Measurements from ENCODE around the gene SLPI. TPM values are rescaled to one million over a fixed set of nuclear protein-coding genes. Genes with fewer than 3 reads are reported as not detected.

The SLPI gene
- total and polyA plus RNA-seq, 2 experiments from 2014 or later: not detected

DNA sequence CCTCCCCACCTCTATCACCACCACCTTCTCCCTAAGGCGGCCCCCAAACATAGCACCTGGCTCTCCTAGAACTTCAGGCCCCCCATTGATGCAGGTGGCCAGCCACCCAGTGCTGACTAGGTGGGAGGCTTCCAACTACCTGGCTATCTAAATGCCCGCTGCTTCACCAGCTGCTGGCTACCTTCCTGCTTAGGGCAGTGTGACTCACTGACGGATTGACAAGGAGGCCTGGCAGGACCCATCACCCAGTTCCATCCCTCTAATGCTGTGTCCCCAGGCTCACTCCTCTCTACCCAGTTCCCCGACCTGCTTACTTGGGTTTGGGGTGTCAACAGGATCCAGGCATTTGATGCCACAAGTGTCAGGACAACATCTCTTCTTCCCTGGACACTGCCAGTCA lies 1.1 kb downstream of the SLPI start (continued):
- TF ChIP-seq ZNF331 (CRISPR knock-in tag; IDR thresholded peaks at IDR 0.05; ENCODE audit: low read depth) (no peak), EZH2phosphoT487 (IDR thresholded peaks at IDR 0.05; ENCODE audit: unreplicated experiment) (no peak), NANOG (IDR thresholded peaks at IDR 0.05; ENCODE audit: borderline replicate concordance) (no peak), EZH2 (IDR thresholded peaks at IDR 0.05; ENCODE audit: low read depth, unreplicated experiment) (no peak), POLR2AphosphoS5 (IDR thresholded peaks at IDR 0.05; ENCODE audit: low read depth) (no peak)
- TF ChIP-seq, protein P1, sequence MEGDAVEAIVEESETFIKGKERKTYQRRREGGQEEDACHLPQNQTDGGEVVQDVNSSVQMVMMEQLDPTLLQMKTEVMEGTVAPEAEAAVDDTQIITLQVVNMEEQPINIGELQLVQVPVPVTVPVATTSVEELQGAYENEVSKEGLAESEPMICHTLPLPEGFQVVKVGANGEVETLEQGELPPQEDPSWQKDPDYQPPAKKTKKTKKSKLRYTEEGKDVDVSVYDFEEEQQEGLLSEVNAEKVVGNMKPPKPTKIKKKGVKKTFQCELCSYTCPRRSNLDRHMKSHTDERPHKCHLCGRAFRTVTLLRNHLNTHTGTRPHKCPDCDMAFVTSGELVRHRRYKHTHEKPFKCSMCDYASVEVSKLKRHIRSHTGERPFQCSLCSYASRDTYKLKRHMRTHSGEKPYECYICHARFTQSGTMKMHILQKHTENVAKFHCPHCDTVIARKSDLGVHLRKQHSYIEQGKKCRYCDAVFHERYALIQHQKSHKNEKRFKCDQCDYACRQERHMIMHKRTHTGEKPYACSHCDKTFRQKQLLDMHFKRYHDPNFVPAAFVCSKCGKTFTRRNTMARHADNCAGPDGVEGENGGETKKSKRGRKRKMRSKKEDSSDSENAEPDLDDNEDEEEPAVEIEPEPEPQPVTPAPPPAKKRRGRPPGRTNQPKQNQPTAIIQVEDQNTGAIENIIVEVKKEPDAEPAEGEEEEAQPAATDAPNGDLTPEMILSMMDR (conservative IDR thresholded peaks at IDR 0.05; ENCODE audit: low read depth in 2 of 2): no peak

- Histone ChIP-seq H3K79me2 (replicated peaks; ENCODE audit: insufficient read depth) (no peaks in the 10 kb centered on the region), H3K9me2 (ENCODE audit: insufficient read depth) (no peaks in the 10 kb centered on the region), H3K4me3 (no peak overlapping the region), H3K4me2 (no peak overlapping the region), H3K36me3 (ENCODE audit: insufficient read depth) (no peaks in the 10 kb centered on the region), H3K27me3 (ENCODE audit: insufficient read depth) (no peaks in the 10 kb centered on the region), H3K27ac (ENCODE audit: low read depth) (no peak overlapping the region), H3F3A (replicated peaks; ENCODE audit: low read depth) (no peaks in the 10 kb centered on the region), H2AFZ (no peak overlapping the region), H3K4me1 (ENCODE audit: insufficient read depth) (no peaks in the 10 kb centered on the region), H4K20me1 (replicated peaks; ENCODE audit: insufficient read depth) (no peaks in the 10 kb centered on the region)
- H3K36me3 Mint-ChIP-seq (ENCODE audit: low read depth): no peaks in the 10 kb centered on the region
- ATAC-seq (no peak), DNase-seq (ENCODE audit: low spot score) (no peak)
- no peaks in the 10 kb centered on the region for H3K4me1 Mint-ChIP-seq
- no peak overlapping the region for H3K4me3 Mint-ChIP-seq
- H3K9me3 Mint-ChIP-seq: no peaks in the 10 kb centered on the region
- H3K27ac Mint-ChIP-seq: no peak overlapping the region
- H3K27me3 Mint-ChIP-seq (ENCODE audit: insufficient read depth, low read depth, poor library complexity): peaks cover 4% of the 10 kb centered on the region
- TF ChIP-seq STAT1 (IDR thresholded peaks at IDR 0.05; ENCODE audit: unreplicated experiment) (no peak), ETS1 (IDR thresholded peaks at IDR 0.05) (no peak), EZH2 (IDR thresholded peaks at IDR 0.05; ENCODE audit: low read depth, unreplicated experiment) (no peak), ZNF462 (CRISPR knock-in tag; IDR thresholded peaks at IDR 0.05) (no peak), NANOG (IDR thresholded peaks at IDR 0.05; ENCODE audit: borderline replicate concordance) (no peak), EZH2phosphoT487 (IDR thresholded peaks at IDR 0.05; ENCODE audit: unreplicated experiment) (no peak), ZNF114 (CRISPR knock-in tag; IDR thresholded peaks at IDR 0.05) (no peak), CREB1 (CRISPR knock-in tag; IDR thresholded peaks at IDR 0.05; ENCODE audit: low read depth) (no peak), ZNF331 (CRISPR knock-in tag; IDR thresholded peaks at IDR 0.05; ENCODE audit: low read depth) (no peak), POLR2AphosphoS5 (IDR thresholded peaks at IDR 0.05; ENCODE audit: low read depth) (no peak), REST (IDR thresholded peaks at IDR 0.05; ENCODE audit: unreplicated experiment) (no peak)
These were observed 2.3 kb downstream of the SLPI start for GRCh38 chr20:45251884-45252560.

Data from GM23338 (cell line).